HCT116 (cell line): ENCODE results near the gene HIVEP3.

Experiments
- CBX3 ChIP-seq: IDR thresholded peaks from 2 replicates; pipeline ENCODE4 v1.6.1; 2012; ENCODE audit warnings: low read depth
- CEBPB ChIP-seq: IDR thresholded peaks from 2 replicates; pipeline ENCODE4 v1.6.1; 2012; ENCODE audit warnings: low read depth
- CTCF ChIP-seq, 3 experiments: fragments of 200-600 bp in 1 of 3; sonication (generic) in 1 of 3; IDR thresholded peaks in 2 of 3; conservative IDR thresholded peaks in 1 of 3; 2 replicates each; pipeline ENCODE4 v1.5.1; 2012 to 2017; ENCODE audit warnings: low read depth in 2 of 3, low read length in 2 of 3, antibody characterized with exemption in 1 of 3, borderline replicate concordance in 1 of 3, control low read depth in 1 of 3, mild to moderate bottlenecking in 1 of 3, mixed read lengths in 1 of 3, mixed run types in 1 of 3, moderate library complexity in 1 of 3; ENCODE audit not compliant: insufficient read depth in 1 of 3
- EGR1 ChIP-seq: IDR thresholded peaks from 2 replicates; pipeline ENCODE4 v1.6.1; 2012; ENCODE audit warnings: low read depth
- EZH2 ChIP-seq: fragments of 200-600 bp; sonication (generic); IDR thresholded peaks from 2 replicates; pipeline ENCODE4 v1.6.1; 2017; ENCODE audit warnings: antibody characterized with exemption, mixed run types
- EZH2phosphoT487 ChIP-seq: fragments of 200-600 bp; IDR thresholded peaks from 2 replicates; pipeline ENCODE4 v1.6.1; 2018; ENCODE audit warnings: antibody characterized with exemption, borderline replicate concordance
- JUND ChIP-seq: IDR thresholded peaks from 2 replicates; pipeline ENCODE4 v1.6.1; 2012
- MAX ChIP-seq: IDR thresholded peaks from 2 replicates; pipeline ENCODE4 v1.6.1; 2012
- POLR2A ChIP-seq: IDR thresholded peaks from 2 replicates; pipeline ENCODE4 v1.7.0; 2011; ENCODE audit warnings: borderline replicate concordance; ENCODE audit not compliant: insufficient read depth, insufficient read length; ENCODE audit errors: extremely low read depth
- RAD21 ChIP-seq: IDR thresholded peaks from 2 replicates; pipeline ENCODE4 v1.6.1; 2012; ENCODE audit warnings: low read depth, mild to moderate bottlenecking
- REST ChIP-seq: IDR thresholded peaks from 2 replicates; pipeline ENCODE4 v1.6.1; 2012; ENCODE audit warnings: low read depth
- SRF ChIP-seq: IDR thresholded peaks from 2 replicates; pipeline ENCODE4 v1.6.1; 2012; ENCODE audit warnings: low read depth
- YY1 ChIP-seq: IDR thresholded peaks from 2 replicates; pipeline ENCODE4 v1.6.1; 2011; ENCODE audit warnings: low read length, low read depth, moderate library complexity, mild to moderate bottlenecking; ENCODE audit not compliant: insufficient replicate concordance; ENCODE audit errors: extremely low read depth
- ZNF274 ChIP-seq: fragments of 200-500 bp; sonication (Bioruptor generic); IDR thresholded peaks from 2 replicates; pipeline ENCODE4 v1.6.1; 2014; ENCODE audit warnings: mild to moderate bottlenecking, low read depth, low read length, inconsistent platforms

GRCh38 chr1:41718497-41718896, 200.2 kb downstream of the HIVEP3 start:
- no peak for TF ChIP-seq CTCF (IDR thresholded peaks at IDR 0.05 in 2 of 3, conservative IDR thresholded peaks at IDR 0.05 in 1 of 3; ENCODE audit: borderline replicate concordance in 1 of 3, insufficient read depth in 1 of 3, low read depth in 2 of 3, low read length in 2 of 3)
- no peak for TF ChIP-seq POLR2A
- no peak for TF ChIP-seq SRF
- TF ChIP-seq YY1, result no peak
- no peak for TF ChIP-seq CEBPB
- no peak for TF ChIP-seq REST
- TF ChIP-seq MAX, result no peak
- TF ChIP-seq JUND, result no peak
- TF ChIP-seq EGR1, result no peak
- no peak for TF ChIP-seq EZH2
- TF ChIP-seq ZNF274, result no peak
- no peak for TF ChIP-seq EZH2phosphoT487
- TF ChIP-seq RAD21, result no peak
- TF ChIP-seq CBX3, result no peak
